Suprapubic skin (tissue), 4 donors: ENCODE results near the gene COL4A4.

Experiments used
- EP300 ChIP-seq: sonication (generic); formaldehyde crosslinking; IDR thresholded peaks from one replicate; pipeline ENCODE4 v1.6.1; 2017; ENCODE audit warnings: antibody characterized with exemption
- POLR2A ChIP-seq, 2 donors: fragments of 450-650 bp; IDR thresholded peaks; one replicate each; pipeline ENCODE4 v1.6.1; 2017; ENCODE audit warnings: antibody characterized with exemption in 2 of 2, mild to moderate bottlenecking in 2 of 2, moderate library complexity in 2 of 2
- POLR2AphosphoS5 ChIP-seq, 3 donors: sonication (generic); formaldehyde crosslinking; IDR thresholded peaks; one replicate each; pipeline ENCODE4 v1.6.1; 2017; ENCODE audit warnings: antibody characterized with exemption in 3 of 3
- TF ChIP-seq, protein P1 (sequence below), 2 donors: fragments of 200-600 bp in 1 of 2; fragments of 450-650 bp in 1 of 2; sonication (generic) in 1 of 2; IDR thresholded peaks; one replicate each; pipeline ENCODE4 v1.5.1; 2016 to 2019; ENCODE audit warnings: antibody characterized with exemption in 2 of 2, mild to moderate bottlenecking in 1 of 2, moderate library complexity in 1 of 2

DNA sequence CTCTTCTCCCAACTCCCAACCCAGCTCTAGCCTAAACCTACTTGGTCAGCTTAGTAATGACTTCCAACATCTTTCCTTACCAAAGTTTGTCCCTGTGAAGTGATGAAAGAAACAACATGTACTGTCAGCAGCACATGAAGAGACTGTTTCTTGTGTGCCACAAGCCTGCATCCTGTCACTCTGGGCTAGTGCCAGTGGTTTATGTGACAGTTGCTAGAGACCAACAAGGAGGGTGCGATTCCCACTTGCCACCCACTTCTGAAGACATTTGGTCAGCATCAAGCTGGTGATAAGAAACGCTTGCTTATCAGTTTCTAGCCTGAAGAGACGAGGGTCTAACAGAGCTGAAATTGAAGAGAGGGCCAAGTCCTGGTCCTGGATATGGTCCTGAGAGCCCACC, 132.6 kb downstream of the COL4A4 start:
- no peak for TF ChIP-seq POLR2A (IDR thresholded peaks at IDR 0.05)
- no peak for TF ChIP-seq EP300
- TF ChIP-seq, protein P1, sequence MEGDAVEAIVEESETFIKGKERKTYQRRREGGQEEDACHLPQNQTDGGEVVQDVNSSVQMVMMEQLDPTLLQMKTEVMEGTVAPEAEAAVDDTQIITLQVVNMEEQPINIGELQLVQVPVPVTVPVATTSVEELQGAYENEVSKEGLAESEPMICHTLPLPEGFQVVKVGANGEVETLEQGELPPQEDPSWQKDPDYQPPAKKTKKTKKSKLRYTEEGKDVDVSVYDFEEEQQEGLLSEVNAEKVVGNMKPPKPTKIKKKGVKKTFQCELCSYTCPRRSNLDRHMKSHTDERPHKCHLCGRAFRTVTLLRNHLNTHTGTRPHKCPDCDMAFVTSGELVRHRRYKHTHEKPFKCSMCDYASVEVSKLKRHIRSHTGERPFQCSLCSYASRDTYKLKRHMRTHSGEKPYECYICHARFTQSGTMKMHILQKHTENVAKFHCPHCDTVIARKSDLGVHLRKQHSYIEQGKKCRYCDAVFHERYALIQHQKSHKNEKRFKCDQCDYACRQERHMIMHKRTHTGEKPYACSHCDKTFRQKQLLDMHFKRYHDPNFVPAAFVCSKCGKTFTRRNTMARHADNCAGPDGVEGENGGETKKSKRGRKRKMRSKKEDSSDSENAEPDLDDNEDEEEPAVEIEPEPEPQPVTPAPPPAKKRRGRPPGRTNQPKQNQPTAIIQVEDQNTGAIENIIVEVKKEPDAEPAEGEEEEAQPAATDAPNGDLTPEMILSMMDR (IDR thresholded peaks at IDR 0.05): no peak
- TF ChIP-seq POLR2AphosphoS5 (IDR thresholded peaks at IDR 0.05): no peak
